Hematopoietic multipotent progenitor cell treated with erythropoietin and hydrocortisone succinate and interleukin-3 and kit ligand, for 17 days (in vitro differentiated cells): ENCODE measurements around the gene SPEG.

ENCODE experiments used
- DNase-seq: peaks from one replicate; pipeline ENCODE4 v3.0.0-alpha.2; 2015; ENCODE audit warnings: low spot score

Gene SPEG

DNA sequence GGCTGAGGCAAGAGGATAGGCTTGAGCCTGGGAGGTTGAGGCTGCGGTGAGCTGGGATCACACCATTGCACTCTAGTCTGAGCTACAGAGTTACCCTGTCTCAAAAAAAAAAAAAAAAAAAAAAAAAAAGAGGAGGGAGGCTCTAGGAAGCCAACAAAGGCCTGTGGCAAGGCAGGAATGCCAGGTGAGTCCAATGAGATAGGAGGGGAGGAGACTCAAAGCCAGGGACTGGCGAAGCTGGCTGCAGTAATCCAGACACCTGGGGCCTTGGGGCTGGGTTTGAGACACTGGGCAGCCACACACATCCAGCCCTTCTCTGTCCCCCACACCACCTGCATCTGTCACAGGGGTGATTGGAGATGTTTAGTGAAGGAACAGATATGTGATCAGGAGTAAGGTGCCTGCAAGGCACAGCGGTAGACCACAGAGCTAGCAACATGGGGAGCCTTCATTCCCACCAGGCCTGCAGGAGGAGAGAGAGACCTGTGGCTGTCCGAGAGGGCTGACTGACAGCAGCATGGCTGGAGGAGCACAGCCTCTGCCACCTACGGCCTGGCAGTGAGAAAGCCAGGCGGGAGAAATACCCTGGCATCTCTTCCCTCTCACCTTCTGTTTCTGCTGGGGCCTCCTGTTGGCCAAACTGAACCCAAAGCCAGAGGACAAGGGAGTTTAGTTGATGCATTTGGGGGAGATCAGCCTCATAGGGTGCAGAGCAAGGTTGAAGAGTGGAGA is 99.5 kb downstream of the SPEG start:
- no peak for DNase-seq

DNA sequence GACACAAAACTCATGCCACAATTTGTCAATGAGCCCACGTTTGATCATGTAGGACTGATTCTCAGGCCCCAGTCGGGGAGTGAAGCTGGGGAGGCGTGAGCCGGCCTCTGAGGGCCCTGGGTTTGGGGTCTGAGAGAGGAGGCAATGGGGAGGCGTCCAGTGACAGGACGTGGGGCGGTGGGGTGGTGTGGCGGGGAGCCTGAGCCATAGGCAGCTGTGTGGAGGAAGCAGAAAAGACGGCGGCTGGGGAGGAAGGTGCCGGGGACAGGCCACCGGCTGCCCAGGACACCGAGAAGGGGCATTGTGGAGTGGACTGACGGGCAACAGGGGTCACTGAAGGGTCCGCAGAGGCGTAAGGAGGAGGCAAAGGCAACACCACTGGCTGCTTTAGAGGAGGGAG is 101.8 kb downstream of the SPEG start:
- no peak for DNase-seq

DNA sequence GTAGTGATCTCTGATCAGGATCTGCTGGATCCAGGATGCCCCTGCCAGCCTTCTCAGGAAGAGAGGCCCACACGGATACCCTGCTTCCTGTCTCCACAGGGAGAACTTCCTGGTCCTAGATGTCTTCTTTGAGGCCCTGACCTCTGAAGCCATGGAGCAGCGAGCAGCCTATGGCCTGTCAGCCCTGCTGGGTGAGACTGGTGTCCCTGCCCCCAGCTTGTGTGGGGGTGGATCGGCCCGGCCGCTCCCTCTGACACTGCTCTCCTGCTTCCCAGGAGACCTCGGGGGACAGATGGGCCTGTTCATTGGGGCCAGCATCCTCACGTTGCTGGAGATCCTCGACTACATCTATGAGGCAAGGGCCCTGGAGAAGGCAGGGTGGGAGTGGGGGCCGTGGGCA is 102.3 kb downstream of the SPEG start:
- DNase-seq: no peak

DNA sequence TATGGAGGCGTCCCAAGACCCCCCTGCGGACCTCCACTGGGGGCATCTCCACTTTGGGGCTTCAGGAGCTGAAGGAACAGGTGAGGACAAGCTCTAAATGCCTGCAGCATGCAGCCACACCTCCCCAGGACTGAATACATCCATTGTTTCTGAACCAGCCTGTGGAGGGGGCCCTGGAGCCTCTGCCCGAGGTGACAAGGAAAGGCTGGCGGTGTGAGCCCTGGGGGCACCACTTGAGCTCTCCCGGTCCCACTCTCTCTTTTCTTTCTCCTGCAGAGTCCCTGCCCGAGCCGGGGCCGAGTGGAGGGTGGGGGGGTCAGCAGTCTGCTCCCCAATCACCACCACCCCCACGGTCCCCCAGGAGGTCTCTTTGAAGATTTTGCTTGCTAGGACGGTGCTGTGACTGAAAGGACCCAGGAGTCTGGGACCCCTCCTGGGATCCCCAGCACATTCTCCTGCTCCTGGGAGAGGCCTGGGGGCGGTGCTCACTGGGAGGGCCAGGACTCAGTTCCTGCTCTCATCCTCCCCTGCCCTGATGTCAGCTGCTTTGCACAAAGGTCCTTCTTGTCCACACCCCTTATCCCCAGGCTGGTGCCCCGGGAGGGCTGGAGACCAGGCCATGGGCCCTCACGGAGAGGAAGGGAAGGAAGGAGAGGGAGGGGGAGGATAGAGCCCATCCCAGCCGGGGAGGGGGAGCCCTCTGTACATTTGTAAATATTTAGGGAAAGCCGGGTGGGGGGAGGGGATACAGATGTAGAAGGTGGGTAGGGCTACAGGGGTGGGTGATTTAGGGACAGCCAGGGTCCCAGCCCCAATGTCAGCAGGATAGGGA is 103.2 kb downstream of the SPEG start:
- DNase-seq: no peak

DNA sequence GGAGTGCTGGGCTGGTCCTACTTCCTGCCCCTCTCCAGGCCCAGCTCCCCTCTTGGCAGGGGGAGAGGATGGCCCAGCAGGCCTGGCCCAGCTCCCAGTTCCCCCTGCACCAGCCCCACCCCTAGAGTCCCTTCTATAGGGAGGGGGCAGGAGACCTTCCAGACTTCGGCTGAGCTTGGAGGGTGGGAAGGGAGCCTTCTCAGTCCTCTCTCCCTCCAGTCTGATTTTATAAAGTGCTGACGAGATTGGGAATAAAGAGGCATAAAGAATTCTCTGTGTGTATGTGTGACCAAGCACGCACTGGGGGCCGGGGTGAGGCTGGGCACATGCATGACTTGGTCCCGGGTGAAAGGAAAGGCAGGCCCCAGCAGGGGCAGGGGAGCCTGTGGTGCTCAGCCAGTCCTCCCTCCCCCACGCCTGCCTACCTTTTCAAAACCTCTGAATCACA is 103.9 kb downstream of the SPEG start:
- no peak for DNase-seq

DNA sequence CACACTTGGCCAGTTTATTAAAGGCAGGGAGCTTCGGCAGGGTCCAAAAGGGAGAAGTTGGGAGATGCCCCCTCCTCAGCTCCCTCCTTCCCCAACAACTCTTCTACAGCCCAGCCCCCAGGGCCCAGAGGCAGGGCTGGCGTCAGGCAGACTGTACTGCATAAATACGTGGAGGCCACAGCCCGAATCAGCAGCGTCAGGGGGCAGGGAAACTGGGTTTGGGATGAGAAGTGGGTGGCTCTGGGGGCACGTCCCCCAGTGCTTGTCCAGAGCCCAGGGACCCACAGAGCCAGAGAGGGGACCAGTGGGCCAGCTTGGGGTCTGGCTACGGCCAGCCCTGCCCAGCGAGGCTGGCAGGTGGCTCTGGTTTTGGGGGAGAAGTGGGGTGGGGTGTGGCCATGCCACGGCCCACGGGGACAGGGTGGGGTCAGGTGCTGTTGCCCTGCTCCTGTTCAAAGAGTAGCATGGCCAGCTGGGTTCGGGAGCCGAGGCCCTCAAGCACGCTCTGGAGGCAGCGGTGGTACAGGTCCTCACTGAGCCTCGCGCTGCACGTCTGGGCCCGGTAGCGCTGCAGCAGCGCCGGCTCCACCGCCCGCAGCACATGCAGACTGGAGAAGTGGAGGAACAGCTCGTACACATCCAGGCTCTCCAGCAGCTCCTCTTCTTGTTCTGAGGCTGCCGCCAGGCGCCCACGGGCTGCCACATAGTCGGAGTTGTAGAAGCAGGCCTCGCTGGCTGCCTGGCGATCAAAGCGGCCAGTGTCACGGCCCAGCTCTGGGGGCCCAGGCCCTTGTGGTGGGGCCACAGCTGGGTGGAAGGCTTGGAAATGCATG is 104.5 kb downstream of the SPEG start:
- DNase-seq: no peak

DNA sequence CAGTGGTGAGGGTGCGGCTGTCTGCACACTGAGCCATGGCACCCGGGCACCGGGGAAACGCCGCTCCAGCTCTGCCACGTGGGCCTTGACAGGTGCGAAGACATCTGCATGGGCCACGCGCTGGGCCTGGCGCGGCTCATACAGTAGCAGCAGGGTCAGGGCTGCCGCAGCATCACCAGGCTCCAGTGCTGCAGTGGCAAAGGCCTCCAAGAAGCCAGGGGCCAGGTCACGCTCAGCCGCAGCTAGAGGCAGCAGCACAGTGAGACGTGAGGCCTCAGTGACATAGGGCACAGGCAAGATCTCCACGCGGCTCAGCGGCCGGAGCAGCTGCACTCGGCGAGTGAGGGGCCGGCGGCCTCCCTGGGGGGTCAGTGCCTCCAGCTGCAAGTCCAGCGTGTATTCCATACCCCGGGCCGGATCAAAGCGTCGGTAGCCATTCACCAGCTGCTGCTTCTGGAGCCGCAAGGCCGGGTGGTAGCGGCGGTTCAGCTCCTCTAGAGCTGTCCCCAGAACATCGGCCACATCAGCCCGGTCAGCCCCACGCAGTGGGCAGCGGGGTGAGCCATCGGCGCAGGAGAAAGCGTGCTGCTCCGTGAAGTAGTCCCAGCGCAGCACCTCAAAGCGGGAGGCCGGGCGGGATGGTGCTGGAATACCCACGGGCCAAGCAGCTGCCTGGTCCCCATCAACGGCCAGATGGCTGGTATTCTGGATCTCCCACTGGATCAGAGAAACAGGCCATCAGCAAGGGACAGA is 105.5 kb downstream of the SPEG start:
- DNase-seq: no peak

DNA sequence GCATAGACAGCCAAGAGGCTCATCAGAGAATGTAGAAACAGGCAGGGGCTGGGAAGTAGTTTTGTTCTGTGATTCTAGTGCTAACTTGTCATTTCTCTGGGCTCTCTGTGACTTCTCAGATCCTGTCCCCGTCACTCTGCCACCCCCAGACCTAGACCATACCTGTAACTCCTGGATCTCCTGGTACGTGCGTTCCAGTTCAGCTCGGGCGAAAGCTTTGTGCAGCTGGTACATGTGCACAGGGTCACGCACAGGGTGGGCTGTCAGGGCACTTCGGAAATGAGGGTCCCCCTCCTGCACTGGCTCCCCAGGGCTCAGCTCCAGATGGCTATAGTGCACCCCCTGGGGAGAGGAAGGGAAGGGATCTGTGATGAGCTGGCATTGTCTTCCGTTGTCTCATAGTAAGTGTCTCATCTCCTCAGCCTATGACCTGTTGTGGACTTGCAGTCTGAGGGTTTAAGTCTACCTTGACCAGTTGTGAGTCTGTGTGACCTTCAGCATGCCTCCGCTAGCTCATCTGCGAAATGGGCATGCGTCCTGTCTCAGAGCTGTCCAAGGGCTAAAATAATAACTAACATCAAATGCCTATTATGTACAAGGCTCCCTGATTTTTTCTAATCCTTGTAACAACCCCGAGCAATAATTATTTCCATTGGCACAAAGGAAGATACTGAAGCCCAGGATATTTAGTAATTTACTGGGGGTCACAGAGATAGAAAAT is 106.3 kb downstream of the SPEG start:
- DNase-seq: no peak

DNA sequence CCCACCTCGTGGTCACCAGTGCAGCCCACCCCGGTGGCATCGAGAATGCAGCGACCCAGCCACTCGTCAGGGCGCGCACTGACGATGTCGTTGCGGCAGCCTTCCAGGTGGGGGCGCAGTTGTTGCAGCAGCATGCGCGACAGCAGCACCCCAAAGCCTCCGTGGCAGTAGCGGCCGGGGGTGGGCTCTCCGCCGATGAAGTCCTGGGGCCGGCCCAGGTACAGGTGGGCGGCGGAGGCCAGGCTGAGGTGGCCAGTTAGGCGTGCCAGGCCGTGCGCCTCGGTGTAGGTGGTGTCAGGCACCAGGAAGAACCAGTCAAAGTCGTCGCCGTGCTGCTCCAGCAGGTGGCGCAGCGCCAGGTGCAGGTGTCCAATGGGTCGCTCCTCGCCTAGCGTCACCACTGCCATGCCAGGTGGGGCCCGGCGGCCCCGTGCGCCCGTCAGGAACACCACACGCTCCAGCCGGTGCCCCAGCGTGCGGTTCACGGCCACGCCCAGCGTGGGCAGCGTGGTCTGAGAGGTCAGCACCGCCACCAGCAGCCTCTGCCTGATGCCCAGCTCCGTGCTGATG is 107.1 kb downstream of the SPEG start:
- peak; percentile 74 for DNase-seq

DNA sequence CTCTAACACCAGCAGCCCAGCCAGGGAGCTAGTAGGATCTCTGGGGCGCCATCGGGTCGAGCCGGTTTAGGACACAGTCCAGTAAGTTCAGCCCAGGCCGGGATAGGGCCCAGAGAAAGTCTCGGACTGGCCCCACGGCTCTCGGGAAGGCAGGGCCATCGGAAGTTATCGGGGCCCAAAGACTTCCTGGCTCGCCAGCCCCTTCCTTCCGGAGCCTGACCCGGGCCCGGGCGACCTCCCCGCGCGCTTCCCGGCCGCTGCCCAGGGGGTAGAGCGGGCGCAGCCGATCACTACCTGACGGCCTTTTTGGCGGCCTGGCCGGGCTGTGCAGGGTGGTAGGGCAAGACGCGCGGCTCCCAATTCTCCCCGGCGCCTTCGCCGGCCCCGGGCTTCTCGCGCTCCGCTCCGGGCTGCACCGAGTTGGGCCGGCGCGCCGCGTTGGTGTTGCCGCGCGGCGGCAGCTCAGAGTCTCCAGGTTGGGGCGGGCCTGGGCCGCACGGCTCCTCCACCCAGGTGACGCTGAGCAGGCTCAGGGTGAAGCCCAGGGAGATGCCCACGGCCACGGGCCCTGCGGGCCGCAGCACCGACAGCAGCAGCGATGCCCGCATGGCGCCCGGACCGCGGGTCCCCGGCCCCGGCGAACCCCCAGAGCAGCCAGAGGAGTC is 108.4 kb downstream of the SPEG start:
- no peak for DNase-seq

DNA sequence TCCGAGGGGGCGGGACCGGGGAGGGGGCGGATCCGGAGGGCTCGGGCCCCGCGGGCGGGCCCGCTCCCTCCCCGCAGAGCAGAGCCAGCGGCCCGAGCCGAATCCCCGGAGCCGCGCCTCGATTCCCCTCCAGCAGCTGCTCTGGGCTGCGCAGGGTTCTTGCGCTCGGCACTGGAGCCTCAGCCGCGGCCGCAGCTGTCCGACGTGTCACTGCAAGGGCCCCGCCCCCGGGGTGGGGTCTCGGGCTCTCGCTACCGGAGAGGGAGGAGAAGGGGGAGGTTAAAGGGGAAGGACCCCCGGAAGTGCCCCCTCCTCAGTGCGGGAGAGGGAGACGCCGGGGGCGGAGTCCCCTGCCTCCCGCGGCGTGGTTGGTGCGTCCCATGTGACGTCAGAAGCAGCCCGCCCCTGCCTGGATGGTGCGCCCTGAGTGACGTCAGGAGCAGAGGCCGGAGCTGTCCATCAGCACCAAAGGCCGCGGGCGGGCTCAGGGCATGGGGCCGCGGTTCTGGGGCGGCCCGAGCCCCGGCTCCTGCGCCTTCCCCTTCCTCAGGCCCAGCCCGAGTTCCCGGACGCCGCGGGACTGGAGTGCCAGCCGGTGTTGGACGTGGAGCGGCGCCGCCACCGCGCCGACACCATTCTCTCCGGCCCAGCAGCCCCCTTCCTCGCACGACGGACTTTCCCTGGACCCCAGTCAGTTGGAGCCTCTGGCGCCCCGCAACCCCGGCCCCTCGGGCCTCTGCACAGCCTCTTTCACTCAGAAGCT is 109.1 kb downstream of the SPEG start, which contains the start of the genes CHPF and TMEM198:
Gene CHPF (minus strand): TSS at position 214 of the 763 bp plus-strand sequence. CDS start 271 bp downstream, outside the sequence.
Gene TMEM198 (plus strand): TSS at position 433 of the 763 bp plus-strand sequence. CDS start 700 bp downstream, outside the sequence.
- DNase-seq: peak; percentile 75

DNA sequence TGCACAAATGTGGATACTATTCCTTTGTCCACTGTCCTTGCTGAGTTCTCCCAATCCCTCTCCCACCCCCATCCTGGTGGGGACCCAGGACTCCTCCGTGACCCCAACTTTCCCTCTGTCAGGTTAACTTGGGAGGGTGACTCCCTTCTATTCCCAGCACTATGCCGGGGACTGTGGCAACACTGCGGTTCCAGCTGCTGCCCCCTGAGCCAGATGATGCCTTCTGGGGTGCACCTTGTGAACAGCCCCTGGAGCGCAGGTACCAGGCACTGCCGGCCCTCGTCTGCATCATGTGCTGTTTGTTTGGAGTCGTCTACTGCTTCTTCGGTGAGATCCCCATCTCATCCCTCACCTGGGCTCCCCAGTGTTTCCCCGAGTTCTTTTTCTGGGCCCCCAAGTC is 109.9 kb downstream of the SPEG start:
- no peak for DNase-seq

DNA sequence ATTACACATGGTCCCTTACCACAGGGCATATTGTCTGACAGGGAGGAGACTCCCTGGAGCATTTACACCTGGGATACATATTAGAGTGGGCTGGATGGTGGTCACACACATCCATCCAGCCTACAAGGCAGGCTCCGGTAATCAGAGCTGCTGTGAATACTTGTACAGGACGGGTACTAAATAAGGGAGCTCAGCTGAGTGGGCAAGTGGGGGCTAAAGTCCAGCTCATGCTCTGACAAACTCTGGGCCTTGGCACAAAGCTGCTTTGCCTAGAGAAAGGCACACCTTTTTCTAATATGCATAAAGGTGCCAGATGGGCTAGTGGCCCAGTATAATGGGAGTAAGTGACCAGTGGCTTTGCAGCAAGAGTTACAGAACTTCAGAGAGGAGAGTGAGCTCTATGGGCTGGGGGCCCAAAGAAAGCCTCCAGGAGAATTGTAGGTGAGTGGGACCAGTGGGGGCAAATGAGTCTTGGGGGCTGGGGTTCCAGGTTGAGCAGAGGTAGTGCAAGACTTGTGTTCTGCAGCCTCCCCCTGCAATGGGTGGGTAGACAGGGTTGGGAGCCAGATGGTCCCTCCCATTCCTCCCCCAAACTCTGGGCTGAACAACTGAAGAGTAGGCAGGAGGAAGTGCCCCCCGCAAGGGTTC is 110.8 kb downstream of the SPEG start:
- no peak for DNase-seq

DNA sequence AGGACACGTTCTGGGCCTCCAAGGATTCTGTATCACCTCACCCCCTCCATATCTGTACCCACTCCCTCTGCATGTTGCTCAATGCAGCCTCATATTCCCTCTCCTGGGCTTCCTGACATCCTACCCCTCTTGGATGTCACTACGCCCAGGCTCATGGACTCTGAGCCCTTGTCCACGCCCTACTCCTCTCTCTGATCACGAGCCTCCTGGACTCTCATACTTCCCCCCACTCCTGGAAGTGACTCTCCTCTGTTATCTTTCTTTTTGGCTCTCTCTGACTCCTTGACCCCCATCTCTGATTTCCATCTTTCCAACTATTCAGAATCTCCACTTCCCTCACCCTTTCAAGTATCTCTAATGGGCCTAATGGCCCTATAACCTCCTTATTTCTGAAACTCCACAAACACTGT is 111.3 kb downstream of the SPEG start:
- no peak for DNase-seq

DNA sequence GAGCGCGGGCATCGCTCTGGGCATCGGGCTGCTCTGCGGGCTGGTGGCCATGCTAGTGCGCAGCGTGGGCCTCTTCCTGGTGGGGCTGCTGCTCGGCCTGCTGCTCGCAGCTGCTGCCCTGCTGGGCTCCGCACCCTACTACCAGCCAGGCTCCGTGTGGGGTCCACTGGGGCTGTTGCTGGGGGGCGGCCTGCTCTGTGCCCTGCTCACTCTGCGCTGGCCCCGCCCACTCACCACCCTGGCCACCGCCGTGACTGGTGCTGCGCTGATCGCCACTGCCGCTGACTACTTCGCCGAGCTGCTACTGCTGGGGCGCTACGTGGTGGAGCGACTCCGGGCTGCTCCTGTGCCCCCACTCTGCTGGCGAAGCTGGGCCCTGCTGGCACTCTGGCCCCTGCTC is 113.0 kb downstream of the SPEG start:
- no peak for DNase-seq
